ENCODE measurements around the gene SLC51B. TPM values are rescaled to one million over a fixed set of nuclear protein-coding genes. Genes with fewer than 3 reads are reported as not detected.

Gene SLC51B
- total RNA-seq, 1 donor from 2014 or later: not detected

- Histone ChIP-seq H3K4me3 (ENCODE audit: low read depth, low read length) (no peak within 1 kb of the TSS), H3K27me3 (ENCODE audit: control insufficient read depth, insufficient read depth, low read length) (peaks cover 13% of the 10 kb centered on the region), H3K36me3 (ENCODE audit: control insufficient read depth, insufficient read depth, low read length) (no peaks in the 10 kb centered on the region)
- TF ChIP-seq CTCF (IDR thresholded peaks at IDR 0.05; ENCODE audit: insufficient read depth, low read length, severe bottlenecking): no peak
- DNase-seq (ENCODE audit: low read depth): no peak
- no peak for FAIRE-seq
Observed at GRCh38 chr15:65067645-65068402, 22.6 kb downstream of the SLC51B start, which contains the start of gene RASL12. RASL12 (minus strand) TSS chr15:65067991; CDS start chr15:65067835, 156 bp downstream.

- H3K27me3 ChIP-seq (ENCODE audit: control insufficient read depth, insufficient read depth, low read length): peaks cover 13% of the 10 kb centered on the region
- DNase-seq (ENCODE audit: low read depth): no peak
- H3K4me3 ChIP-seq (ENCODE audit: low read depth, low read length): no peak overlapping the region
- FAIRE-seq: no peak
- no peaks in the 10 kb centered on the region for H3K36me3 ChIP-seq (ENCODE audit: control insufficient read depth, insufficient read depth, low read length)
- no peak for TF ChIP-seq CTCF (IDR thresholded peaks at IDR 0.05; ENCODE audit: insufficient read depth, low read length, severe bottlenecking)
Observed at GRCh38 chr15:65068403-65068788, 23.2 kb downstream of the SLC51B start.

- TF ChIP-seq CTCF (IDR thresholded peaks at IDR 0.05; ENCODE audit: insufficient read depth, low read length, severe bottlenecking): no peak
- H3K27me3 ChIP-seq (ENCODE audit: control insufficient read depth, insufficient read depth, low read length): peaks cover 13% of the 10 kb centered on the region
- no peak for FAIRE-seq
Observed at GRCh38 chr15:65069179-65069578, 24.0 kb downstream of the SLC51B start.

GRCh38 chr15:65069779-65070546 lies 24.8 kb downstream of the SLC51B start:
- DNase-seq (ENCODE audit: low read depth) (no peak), FAIRE-seq (no peak)
- H3K36me3 ChIP-seq (ENCODE audit: control insufficient read depth, insufficient read depth, low read length): no peaks in the 10 kb centered on the region
- H3K27me3 ChIP-seq (ENCODE audit: control insufficient read depth, insufficient read depth, low read length): peaks cover 13% of the 10 kb centered on the region
- TF ChIP-seq CTCF (IDR thresholded peaks at IDR 0.05; ENCODE audit: insufficient read depth, low read length, severe bottlenecking): no peak
- H3K4me3 ChIP-seq (ENCODE audit: low read depth, low read length): no peak overlapping the region

More at GRCh38 chr15:65069179-65069578, 24.0 kb downstream of the SLC51B start:
- no peak overlapping the region for H3K4me3 ChIP-seq (ENCODE audit: low read depth, low read length)
- DNase-seq (ENCODE audit: low read depth): no peak
- no peaks in the 10 kb centered on the region for H3K36me3 ChIP-seq (ENCODE audit: control insufficient read depth, insufficient read depth, low read length)

GRCh38 chr15:65071381-65071811 lies 26.2 kb downstream of the SLC51B start:
- no peaks in the 10 kb centered on the region for H3K36me3 ChIP-seq (ENCODE audit: control insufficient read depth, insufficient read depth, low read length)
- no peak for FAIRE-seq
- H3K27me3 ChIP-seq (ENCODE audit: control insufficient read depth, insufficient read depth, low read length): peaks cover 13% of the 10 kb centered on the region
- no peak for TF ChIP-seq CTCF (IDR thresholded peaks at IDR 0.05; ENCODE audit: insufficient read depth, low read length, severe bottlenecking)
- no peak for DNase-seq (ENCODE audit: low read depth)
- no peak overlapping the region for H3K4me3 ChIP-seq (ENCODE audit: low read depth, low read length)
